Activated CD4-positive, alpha-beta T cell treated with anti-CD3 and anti-CD28 coated beads for 48 hours (primary cell): ENCODE results near the gene UBQLNL.

Source experiments
- DNase-seq: peaks from one replicate; pipeline ENCODE4 v3.0.0-alpha.2; 2020

Gene UBQLNL

DNA sequence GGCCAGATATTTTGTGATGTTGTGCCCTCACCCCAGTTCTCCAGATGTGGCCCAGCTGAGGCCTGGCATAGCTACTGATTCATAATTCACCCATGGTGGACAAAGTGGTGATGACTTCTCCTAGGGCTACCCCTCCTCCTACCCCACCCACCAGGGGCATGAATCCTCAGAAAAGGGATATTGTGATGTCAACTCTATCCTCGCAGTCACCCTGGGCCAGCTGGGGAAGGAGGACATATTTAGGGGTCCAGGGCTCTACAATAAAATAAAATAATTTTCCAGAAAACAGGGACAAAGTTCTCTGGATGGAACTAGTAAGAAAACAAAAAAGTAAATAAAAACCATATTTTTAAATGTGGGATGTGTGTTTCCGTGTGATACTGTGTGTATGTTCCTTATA is at the start of gene UBQLNL:
TSS of gene UBQLNL (minus strand) at position 101 of the 400 bp plus-strand sequence. CDS start 258 bp downstream, outside the sequence.
- DNase-seq = no peak

DNA sequence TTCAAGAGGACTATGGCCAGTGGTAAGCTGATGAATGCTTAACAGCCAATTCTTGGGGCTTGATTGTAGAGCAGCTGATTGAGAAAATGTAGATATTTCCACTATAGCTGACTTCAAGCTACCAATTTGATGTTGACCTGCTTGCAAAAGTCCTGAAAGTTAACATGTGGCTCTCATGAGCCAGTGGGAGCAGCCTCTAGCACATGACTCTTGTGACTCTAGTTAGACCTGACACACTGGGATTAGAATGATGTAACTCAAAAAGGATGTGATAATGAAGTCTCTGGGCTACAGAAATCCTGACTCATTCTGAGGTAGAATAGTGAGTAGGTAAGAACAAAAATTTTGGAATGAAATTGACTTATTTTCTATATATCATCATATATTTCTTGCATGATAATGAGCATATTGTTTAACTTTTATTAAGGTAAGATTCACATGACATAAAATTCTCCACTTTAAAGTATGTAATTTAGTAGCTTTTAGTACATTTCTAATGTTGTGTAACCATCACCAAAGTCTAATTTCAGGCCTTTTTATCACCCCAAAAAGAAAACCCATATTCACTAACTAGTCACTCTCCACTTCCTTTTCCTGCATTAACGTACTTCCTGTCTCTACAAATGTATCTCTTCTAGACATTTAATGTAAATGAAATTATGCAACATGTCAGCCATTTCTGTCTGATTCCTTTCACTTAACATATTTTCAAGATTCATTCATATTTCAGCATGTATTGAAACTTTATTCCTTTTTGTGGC is 47.9 kb upstream of the UBQLNL start:
- DNase-seq = no peak

DNA sequence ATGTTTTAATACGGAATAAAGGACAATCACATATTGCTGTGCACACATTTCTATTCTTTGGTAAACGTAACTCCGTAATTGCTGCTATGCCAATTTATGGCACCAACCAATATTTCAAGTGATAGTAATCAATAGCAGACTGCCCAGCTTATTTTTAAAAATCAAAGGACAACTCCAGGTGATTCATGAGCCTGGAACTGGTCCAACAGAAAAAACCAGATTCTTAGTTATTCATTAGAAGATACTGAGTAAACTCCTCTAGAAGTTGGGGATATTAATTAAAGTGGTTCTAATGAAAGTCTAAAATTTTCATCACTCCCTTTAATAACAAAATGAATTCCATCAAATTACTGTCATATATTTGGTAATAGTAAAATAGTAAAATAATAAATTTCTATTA is 41.3 kb upstream of the UBQLNL start:
- DNase-seq = no peak

- DNase-seq = no peak
These were observed 40.2 kb upstream of the UBQLNL start for GRCh38 chr11:5556596-5557188.

- no peak for DNase-seq
These were observed 36.8 kb upstream of the UBQLNL start for GRCh38 chr11:5553343-5553742.

- no peak for DNase-seq
These were observed 34.1 kb upstream of the UBQLNL start for GRCh38 chr11:5550440-5551095.

- DNase-seq = no peak
These were observed 31.9 kb upstream of the UBQLNL start, which contains the start of gene OR52H1 for GRCh38 chr11:5548440-5548839. OR52H1 (minus strand) TSS chr11:5548540; CDS start chr11:5545505, 3,035 bp downstream.

DNA sequence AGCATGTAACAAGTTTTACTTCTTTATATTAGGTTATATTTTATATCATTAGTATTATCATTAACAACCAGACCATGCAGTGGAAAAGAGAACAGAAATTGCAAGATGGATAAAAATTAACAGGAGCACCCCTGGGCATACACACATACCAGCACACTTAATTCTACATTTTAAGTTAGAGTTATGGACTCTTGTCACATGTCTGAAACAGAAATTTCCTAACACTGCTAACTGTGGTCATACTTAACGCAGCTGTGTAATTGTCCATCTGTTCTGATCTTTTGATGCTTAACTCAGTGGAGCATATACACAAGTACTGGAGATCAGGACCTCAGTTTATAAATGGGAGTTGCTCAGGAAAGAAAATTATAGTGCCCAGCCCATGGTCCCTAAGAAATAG is 31.5 kb upstream of the UBQLNL start:
- no peak for DNase-seq

- no peak for DNase-seq
These were observed 30.0 kb upstream of the UBQLNL start for GRCh38 chr11:5546457-5546856.

GRCh38 chr11:5541427-5541826 is 24.9 kb upstream of the UBQLNL start:
- DNase-seq = no peak

GRCh38 chr11:5536482-5536881 is 20.0 kb upstream of the UBQLNL start:
- no peak for DNase-seq

DNA sequence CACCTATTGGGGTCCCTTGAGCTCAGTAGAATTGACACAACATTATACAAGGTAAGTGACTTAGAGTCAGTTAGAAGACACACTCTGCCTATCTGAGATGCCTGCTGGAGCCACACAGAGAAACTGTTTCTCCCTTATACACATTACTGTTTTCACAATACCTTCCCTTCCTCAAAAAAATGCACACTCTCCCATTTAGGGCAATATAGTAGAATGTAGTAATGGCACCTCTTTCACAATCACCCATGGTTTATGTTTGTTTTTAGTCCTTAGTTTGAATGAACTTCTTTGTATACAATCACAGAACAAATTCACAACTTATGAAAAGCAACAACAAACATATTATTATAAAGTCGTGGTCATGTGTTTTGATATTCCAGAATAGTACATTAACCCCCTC is 17.5 kb upstream of the UBQLNL start:
- no peak for DNase-seq

DNA sequence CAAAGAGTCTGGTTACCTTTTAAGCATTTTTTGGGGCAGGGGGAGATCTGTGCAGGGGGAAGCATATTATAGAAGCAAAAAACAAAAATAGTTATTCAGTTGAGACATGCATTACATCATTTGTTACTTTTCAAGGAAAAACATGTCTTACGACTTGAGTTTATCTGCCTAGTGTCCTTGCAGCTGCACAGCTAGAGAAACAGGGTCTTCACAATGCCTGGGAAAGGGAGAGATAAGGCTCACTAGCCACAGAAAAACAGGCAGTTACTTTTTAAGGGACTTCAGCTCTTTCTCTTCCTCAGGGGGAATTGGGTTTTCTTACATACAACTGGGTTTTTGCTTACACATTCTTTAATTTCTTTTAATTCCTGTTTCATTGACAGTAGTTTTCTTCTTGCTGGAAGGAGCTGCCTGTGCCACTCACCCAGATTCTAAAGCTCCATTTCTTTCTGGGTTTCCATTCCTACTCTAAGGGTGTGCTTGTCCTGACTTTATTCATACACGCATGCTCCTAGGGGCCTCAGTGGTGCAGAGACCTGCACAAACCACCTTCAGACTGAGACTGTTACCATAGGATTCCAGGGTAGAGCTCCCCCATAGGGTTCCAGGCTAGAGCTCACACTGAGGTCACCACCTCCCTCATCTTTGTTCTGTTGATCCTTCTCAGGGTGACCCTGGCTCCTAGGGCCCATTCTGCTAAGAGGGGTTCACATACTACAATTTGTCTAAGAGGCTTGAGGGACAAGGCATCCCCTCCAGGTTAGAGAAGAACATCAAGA is 14.7 kb upstream of the UBQLNL start:
- no peak for DNase-seq

GRCh38 chr11:5528495-5528894 is 12.0 kb upstream of the UBQLNL start:
- no peak for DNase-seq

DNA sequence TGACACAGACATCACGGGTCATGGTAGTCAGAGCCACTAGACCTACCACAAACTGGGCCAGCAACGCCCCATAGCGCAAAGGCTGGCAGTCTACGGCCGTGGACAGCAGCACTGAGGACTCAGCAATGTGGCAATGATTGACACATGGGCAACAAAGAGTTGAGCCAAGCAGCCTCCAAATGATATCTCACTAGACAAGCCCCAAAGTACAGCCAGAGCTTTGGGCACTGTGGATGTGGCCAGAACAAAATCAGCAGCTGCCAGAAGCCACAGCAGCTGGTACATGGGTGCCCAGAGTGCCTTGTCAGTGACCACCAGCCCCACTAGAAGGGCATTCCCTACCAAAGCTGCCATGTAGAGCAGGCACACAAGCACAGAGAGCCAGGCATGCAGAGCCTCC is 11.2 kb upstream of the UBQLNL start:
- DNase-seq = no peak

DNA sequence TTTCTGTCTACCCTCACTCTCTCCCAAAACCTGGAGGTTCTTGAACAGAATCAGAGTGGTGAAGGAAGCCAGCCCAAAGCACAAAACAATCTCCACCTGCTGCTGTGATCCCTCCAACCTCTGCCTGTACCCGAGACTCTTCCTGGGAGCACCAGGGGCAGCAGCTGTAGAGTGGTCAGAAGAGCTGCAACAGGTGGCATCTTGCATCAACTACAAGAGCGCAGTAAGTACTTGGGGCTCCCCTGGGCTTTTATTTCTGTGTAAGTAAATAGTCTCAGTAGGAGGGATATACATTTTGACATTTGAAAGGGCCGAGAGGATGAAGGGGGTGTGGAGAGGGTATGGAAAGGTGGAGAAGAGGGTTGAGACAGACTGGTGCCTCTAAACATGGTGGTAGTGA is 8.3 kb upstream of the UBQLNL start:
- DNase-seq = no peak

DNA sequence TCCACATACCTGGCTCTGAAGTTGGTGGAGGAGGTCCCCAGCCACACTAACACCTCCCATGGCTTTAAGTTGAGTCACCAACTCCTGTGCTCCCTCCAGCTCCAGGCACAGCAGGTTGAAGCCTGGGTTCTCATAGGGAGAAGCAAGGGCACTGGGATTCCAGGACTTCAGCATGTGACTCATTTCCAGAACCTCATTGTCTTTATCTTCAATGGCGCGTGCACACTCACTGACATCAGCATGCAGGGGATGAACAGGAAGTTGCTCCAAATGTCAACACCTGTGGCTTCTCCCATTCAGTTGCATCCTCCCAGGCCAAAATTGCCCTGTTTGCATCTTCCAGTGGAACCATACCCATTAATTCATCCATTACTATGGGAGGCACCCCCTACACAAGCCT is 5.8 kb upstream of the UBQLNL start:
- DNase-seq = no peak

- DNase-seq = no peak
These were observed 5.0 kb upstream of the UBQLNL start for GRCh38 chr11:5521540-5521939.

DNA sequence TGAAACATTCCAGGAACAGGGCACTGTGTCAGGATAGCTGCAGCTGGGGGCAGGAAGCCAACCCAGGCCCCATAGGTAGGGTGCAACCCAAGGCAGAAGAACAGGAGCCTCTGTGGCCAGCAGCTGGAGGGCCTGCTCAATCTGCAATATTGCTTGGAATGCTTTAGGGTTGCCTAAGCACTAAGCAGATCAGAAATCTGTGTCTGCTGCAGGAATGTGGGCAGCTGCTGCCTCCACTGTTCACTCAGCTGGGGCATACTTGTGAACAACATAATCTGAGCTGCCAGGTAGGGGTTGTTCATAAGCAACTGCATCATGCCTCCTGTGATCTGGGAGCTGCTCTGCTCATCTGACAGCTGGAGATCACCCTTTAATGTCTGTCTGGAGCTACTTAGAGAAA is 1.7 kb downstream of the UBQLNL start:
- no peak for DNase-seq

- DNase-seq = no peak
These were observed 6.7 kb downstream of the UBQLNL start, which contains the start of gene UBQLN3 for GRCh38 chr11:5509803-5510202. UBQLN3 (minus strand) TSS chr11:5509957; CDS start chr11:5509558, 399 bp downstream.

DNA sequence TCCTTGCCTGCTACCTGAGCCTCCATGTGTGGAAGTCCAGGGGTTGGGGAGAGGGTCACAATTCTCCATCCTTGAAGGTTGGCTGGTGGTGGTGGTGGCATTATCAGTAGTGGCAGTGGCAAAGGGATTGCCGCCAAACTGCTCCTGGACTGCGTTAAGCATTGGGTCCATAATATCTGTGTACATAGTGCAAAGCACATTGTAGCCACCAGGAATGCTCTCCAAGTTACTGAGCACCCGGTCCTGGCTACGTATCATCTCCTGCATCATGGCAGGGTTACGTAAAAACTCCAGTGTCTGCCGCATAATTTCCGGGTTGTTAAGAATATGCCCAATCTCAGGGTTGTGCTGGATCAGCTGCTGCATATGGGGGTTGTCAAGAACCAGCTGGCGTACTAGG is 7.9 kb downstream of the UBQLNL start:
- DNase-seq = no peak

DNA sequence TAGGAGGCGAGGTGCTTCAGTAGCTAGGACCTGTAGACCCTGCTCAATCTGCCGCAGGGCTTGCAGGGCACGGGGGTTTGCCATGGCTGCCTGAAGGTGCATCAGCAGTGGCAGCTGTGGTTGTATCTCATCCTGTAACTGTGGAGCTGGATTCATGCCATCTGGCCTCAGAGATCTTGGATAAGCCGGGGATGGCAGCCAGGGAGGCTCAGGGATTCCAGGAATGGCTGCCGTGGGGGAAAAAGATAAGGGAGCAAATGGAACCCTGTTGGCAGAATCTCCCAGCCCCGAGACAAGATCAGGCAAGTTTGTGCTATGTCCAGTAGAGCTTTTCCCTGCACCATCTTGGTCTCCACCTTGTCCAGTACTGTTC is 8.6 kb downstream of the UBQLNL start:
- DNase-seq = no peak
